Astrocyte (in vitro differentiated cells and primary cell): Measurements from ENCODE around the gene TRPC4AP. TPM values are rescaled to one million over a fixed set of nuclear protein-coding genes. Genes with fewer than 3 reads are reported as not detected.

Experiments
- DNase-seq: peaks from one replicate; pipeline ENCODE4 v3.0.0-alpha.2; 2010; ENCODE audit warnings: low read depth
- FAIRE-seq: peaks from 2 replicates; lab custom pipeline; 2011; peaks lifted over from hg19 to GRCh38; lab: Jason Lieb, UNC
- H2AFZ ChIP-seq: 2 replicates; pipeline ENCODE4 v1.6.0; 2012; ENCODE audit warnings: low read depth, low read length, inconsistent platforms
- H3K27ac ChIP-seq: 2 replicates; pipeline ENCODE4 v1.5.1; 2011; ENCODE audit warnings: low read depth, low read length, inconsistent platforms
- H3K27me3 ChIP-seq: 2 replicates; pipeline ENCODE4 v1.6.0; 2011; ENCODE audit warnings: low read length, inconsistent platforms; ENCODE audit not compliant: insufficient read depth
- H3K36me3 ChIP-seq: 2 replicates; pipeline ENCODE4 v1.5.1; 2011; ENCODE audit warnings: low read length, inconsistent platforms; ENCODE audit not compliant: insufficient read depth
- H3K4me1 ChIP-seq: 2 replicates; pipeline ENCODE4 v1.5.1; 2011; ENCODE audit warnings: low read length, inconsistent platforms; ENCODE audit not compliant: insufficient read depth
- H3K4me2 ChIP-seq: 2 replicates; pipeline ENCODE4 v1.6.0; 2012; ENCODE audit warnings: low read length, inconsistent platforms
- H3K4me3 ChIP-seq: 2 replicates; pipeline ENCODE4 v1.5.1; 2011; ENCODE audit warnings: low read depth, mild to moderate bottlenecking, low read length, inconsistent platforms; ENCODE audit not compliant: insufficient read depth
- H3K79me2 ChIP-seq: 2 replicates; pipeline ENCODE4 v1.6.0; 2012; ENCODE audit warnings: mild to moderate bottlenecking, low read length, inconsistent platforms; ENCODE audit not compliant: insufficient read depth
- H3K9ac ChIP-seq: 2 replicates; pipeline ENCODE4 v1.6.0; 2012; ENCODE audit warnings: mild to moderate bottlenecking, low read length, inconsistent platforms
- H3K9me3 ChIP-seq: 2 replicates; pipeline ENCODE4 v1.5.1; 2012; ENCODE audit warnings: low read depth, mild to moderate bottlenecking, low read length, inconsistent platforms; ENCODE audit not compliant: insufficient read depth
- H4K20me1 ChIP-seq: 2 replicates; pipeline ENCODE4 v1.6.0; 2012; ENCODE audit warnings: low read length, inconsistent platforms; ENCODE audit not compliant: insufficient read depth
- H3K27ac Mint-ChIP-seq: one replicate; pipeline ENCODE4 v1.8.0; 2021; ENCODE audit warnings: mild to moderate bottlenecking, mixed read lengths; ENCODE audit not compliant: unreplicated experiment
- H3K27me3 Mint-ChIP-seq: one replicate; pipeline ENCODE4 v1.8.0; 2021; ENCODE audit warnings: low read depth, mixed read lengths; ENCODE audit not compliant: unreplicated experiment
- H3K36me3 Mint-ChIP-seq: one replicate; pipeline ENCODE4 v1.8.0; 2021; ENCODE audit warnings: low read depth, mixed read lengths; ENCODE audit not compliant: unreplicated experiment
- H3K4me1 Mint-ChIP-seq: one replicate; pipeline ENCODE4 v1.8.0; 2021; ENCODE audit warnings: low read depth, mixed read lengths; ENCODE audit not compliant: unreplicated experiment
- H3K4me3 Mint-ChIP-seq: one replicate; pipeline ENCODE4 v1.8.0; 2021; ENCODE audit warnings: mild to moderate bottlenecking, moderate library complexity, mixed read lengths; ENCODE audit not compliant: unreplicated experiment
- H3K9me3 Mint-ChIP-seq: one replicate; pipeline ENCODE4 v1.8.0; 2021; ENCODE audit warnings: mild to moderate bottlenecking, mixed read lengths; ENCODE audit not compliant: unreplicated experiment
- EZH2 ChIP-seq: IDR thresholded peaks from 2 replicates; pipeline ENCODE4 v1.6.1; 2012; ENCODE audit warnings: mild to moderate bottlenecking, low read length, inconsistent platforms; ENCODE audit not compliant: insufficient read depth
- total RNA-seq: library from RNA; stranded (reverse); gene quantifications from 2 replicates; pipeline ENCODE4 v1.2.1, GENCODE V29; 2021
- TF ChIP-seq, protein P1 (sequence below): IDR thresholded peaks from 2 replicates; pipeline ENCODE4 v1.5.1; 2011; ENCODE audit warnings: low read depth, mild to moderate bottlenecking, inconsistent platforms, low read length, moderate library complexity; ENCODE audit not compliant: insufficient read depth

Gene TRPC4AP
- total RNA-seq, 1 donor from 2014 or later: 92.6 TPM

DNA sequence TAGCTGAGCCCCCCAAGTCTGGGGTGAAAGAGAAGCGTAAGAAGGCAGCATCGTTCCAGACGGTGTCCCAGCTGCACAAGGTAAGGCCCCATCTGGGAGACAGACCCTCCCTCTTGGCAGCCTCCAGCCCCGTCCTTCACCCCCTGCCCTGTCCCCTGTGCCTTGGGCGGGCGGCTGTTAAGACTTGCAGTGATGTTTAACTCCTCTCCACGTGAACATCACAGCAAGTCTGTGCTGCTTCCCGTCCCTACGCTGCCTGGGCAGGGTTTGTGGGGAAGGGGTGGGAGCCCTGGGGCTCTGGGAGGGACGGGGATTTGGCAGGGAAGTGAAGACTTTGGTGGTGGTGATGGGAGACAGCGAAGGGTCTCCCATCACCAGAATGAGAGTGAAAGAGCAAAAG, 102.4 kb downstream of the TRPC4AP start:
- FAIRE-seq (no peak), DNase-seq (no peak)
- Mint-ChIP-seq H3K4me1 (peaks cover 2% of the 10 kb centered on the region), H3K9me3 (no peaks in the 10 kb centered on the region), H3K27me3 (peaks cover 6% of the 10 kb centered on the region), H3K4me3 (no peak overlapping the region), H3K36me3 (peaks cover 14% of the 10 kb centered on the region), H3K27ac (no peak overlapping the region)
- Histone ChIP-seq H3K9me3 (no peaks in the 10 kb centered on the region), H3K36me3 (no peaks in the 10 kb centered on the region), H3K4me3 (no peak overlapping the region), H3K4me1 (no peaks in the 10 kb centered on the region), H3K4me2 (no peak overlapping the region), H3K27me3 (no peaks in the 10 kb centered on the region), H3K9ac (no peak overlapping the region), H4K20me1 (peaks cover 8% of the 10 kb centered on the region), H3K27ac (no peak overlapping the region), H3K79me2 (no peaks in the 10 kb centered on the region), H2AFZ (no peak overlapping the region)
- no peak for TF ChIP-seq EZH2
- TF ChIP-seq, protein P1, sequence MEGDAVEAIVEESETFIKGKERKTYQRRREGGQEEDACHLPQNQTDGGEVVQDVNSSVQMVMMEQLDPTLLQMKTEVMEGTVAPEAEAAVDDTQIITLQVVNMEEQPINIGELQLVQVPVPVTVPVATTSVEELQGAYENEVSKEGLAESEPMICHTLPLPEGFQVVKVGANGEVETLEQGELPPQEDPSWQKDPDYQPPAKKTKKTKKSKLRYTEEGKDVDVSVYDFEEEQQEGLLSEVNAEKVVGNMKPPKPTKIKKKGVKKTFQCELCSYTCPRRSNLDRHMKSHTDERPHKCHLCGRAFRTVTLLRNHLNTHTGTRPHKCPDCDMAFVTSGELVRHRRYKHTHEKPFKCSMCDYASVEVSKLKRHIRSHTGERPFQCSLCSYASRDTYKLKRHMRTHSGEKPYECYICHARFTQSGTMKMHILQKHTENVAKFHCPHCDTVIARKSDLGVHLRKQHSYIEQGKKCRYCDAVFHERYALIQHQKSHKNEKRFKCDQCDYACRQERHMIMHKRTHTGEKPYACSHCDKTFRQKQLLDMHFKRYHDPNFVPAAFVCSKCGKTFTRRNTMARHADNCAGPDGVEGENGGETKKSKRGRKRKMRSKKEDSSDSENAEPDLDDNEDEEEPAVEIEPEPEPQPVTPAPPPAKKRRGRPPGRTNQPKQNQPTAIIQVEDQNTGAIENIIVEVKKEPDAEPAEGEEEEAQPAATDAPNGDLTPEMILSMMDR: no peak

DNA sequence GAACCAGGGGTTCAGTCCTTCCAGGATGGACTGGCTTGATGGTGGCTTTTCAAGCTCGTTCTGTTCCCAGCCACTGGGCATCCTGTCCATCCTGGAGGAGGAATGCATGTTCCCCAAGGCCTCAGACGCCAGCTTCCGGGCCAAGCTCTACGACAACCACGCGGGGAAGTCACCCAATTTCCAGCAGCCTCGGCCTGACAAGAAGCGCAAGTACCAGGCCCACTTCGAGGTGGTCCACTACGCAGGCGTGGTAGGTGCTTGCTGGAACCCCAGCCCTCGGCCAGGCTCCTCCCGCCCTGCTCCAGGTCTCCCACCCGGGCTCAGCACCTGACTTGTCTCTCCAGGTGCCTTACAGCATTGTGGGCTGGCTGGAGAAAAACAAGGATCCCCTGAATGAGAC, 102.9 kb downstream of the TRPC4AP start:
- Histone ChIP-seq H2AFZ (no peak overlapping the region), H3K9me3 (no peaks in the 10 kb centered on the region), H3K9ac (no peak overlapping the region), H3K36me3 (no peaks in the 10 kb centered on the region), H3K79me2 (no peaks in the 10 kb centered on the region), H3K27ac (no peak overlapping the region), H3K4me2 (no peak overlapping the region), H3K27me3 (no peaks in the 10 kb centered on the region), H3K4me3 (no peak overlapping the region), H3K4me1 (no peaks in the 10 kb centered on the region), H4K20me1 (peaks cover 3% of the 10 kb centered on the region)
- H3K27ac Mint-ChIP-seq: no peak overlapping the region
- H3K4me1 Mint-ChIP-seq: peaks cover 2% of the 10 kb centered on the region
- TF ChIP-seq, protein P1: no peak
- no peak for TF ChIP-seq EZH2
- no peak overlapping the region for H3K4me3 Mint-ChIP-seq
- H3K27me3 Mint-ChIP-seq: peaks cover 6% of the 10 kb centered on the region
- FAIRE-seq: no peak
- H3K36me3 Mint-ChIP-seq: peaks cover 12% of the 10 kb centered on the region
- no peaks in the 10 kb centered on the region for H3K9me3 Mint-ChIP-seq
- DNase-seq: no peak

DNA sequence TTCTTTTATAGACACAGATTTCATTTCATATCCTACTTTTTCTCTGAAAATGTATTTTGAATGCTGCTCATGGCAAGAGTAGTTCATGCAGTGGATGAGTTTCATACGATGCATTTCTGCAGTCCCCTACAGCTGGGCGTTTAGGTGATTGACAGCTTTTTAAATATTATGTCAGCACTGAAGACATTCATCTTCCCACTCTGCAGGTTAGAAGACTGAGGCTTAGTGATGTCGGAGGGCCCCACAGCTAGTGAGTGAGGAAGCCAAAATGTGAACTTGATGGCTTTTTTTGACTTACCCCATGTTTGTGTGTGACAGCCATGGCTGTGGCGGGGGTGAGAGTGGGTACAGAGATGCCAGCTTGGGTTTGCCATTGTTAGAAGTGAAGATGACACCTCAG, 103.5 kb downstream of the TRPC4AP start:
- H3K4me1 Mint-ChIP-seq: peaks cover 2% of the 10 kb centered on the region
- H3K27ac Mint-ChIP-seq: no peak overlapping the region
- peaks cover 12% of the 10 kb centered on the region for H3K36me3 Mint-ChIP-seq
- no peaks in the 10 kb centered on the region for H3K4me1 ChIP-seq
- no peaks in the 10 kb centered on the region for H3K9me3 ChIP-seq
- DNase-seq (no peak), FAIRE-seq (no peak)
- H3K4me3 Mint-ChIP-seq: no peak overlapping the region
- H2AFZ ChIP-seq: no peak overlapping the region
- H3K79me2 ChIP-seq: no peaks in the 10 kb centered on the region
- no peak overlapping the region for H3K4me3 ChIP-seq
- no peaks in the 10 kb centered on the region for H3K9me3 Mint-ChIP-seq
- no peaks in the 10 kb centered on the region for H4K20me1 ChIP-seq
- H3K9ac ChIP-seq: no peak overlapping the region
- peaks cover 6% of the 10 kb centered on the region for H3K27me3 Mint-ChIP-seq
- H3K27ac ChIP-seq: no peak overlapping the region
- H3K27me3 ChIP-seq: peaks cover 2% of the 10 kb centered on the region
- TF ChIP-seq, protein P1: no peak
- TF ChIP-seq EZH2: no peak
- H3K4me2 ChIP-seq: no peak overlapping the region
- no peaks in the 10 kb centered on the region for H3K36me3 ChIP-seq
